ENCODE data around the gene HOXC12.
A peak's percentile ranks its signal among the peaks of the same experiment; 100 is the strongest.

HOXC12 gene

DNA sequence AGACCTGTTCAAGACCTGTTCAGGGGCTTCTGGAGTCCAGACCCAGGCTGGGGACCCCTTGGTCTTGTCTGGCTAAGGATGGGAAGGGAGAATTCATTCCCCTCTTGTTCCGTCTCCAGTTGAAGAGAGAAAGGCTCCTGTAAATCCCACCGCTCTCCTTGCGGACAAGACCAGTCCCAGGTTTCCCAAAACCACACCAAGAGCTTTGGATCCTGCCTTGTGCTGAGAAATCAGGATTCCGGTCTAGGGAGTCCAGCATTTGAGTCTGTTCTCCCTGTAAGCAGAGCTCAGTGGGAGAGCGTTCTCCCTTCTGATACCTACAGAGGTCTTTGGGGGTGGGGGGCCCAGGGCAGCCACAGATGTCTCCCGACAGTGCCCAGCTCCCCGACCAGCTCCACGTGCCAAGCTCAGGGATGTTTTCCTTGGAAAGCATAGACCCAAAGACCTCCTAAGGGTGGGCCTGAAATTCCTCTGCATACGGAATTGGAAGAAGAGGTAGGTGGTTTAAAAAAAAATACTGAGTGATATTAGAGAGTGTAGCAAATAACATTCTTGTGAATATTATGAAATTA lies 14.2 kb upstream of the HOXC12 start:
- no peak overlapping the region for H2AFZ ChIP-seq (ENCODE audit: low read length)
- H3K79me2 ChIP-seq (ENCODE audit: low read length) = no peaks in the 10 kb centered on the region
- H4K20me1 ChIP-seq (ENCODE audit: insufficient read depth, low read length) = no peaks in the 10 kb centered on the region
- H3K9me3 ChIP-seq (replicated peaks; ENCODE audit: insufficient read depth, low read length) = no peaks in the 10 kb centered on the region
- no peaks in the 10 kb centered on the region for H3K36me3 ChIP-seq (replicated peaks; ENCODE audit: insufficient read depth, low read length)
- H3K9me2 ChIP-seq (replicated peaks; ENCODE audit: insufficient read depth, low read length) = no peaks in the 10 kb centered on the region
- DNase-seq = no peak
- H3K4me2 ChIP-seq (ENCODE audit: low read depth, low read length) = no peak overlapping the region
- H3K27ac ChIP-seq (ENCODE audit: low read length) = no peak overlapping the region
- TF ChIP-seq EZH2 (optimal IDR thresholded peaks at IDR 0.05; ENCODE audit: low read depth, low read length) = no peak
- TF ChIP-seq EZH2phosphoT487 (IDR thresholded peaks at IDR 0.05; ENCODE audit: low read length) = peak; percentile 58; the same call in 1 of the 2 replicates
- H3K4me3 ChIP-seq (ENCODE audit: low read length) = no peak overlapping the region
- H3K4me1 ChIP-seq (ENCODE audit: low read length) = no peaks in the 10 kb centered on the region
- no peak overlapping the region for H3K9ac ChIP-seq (ENCODE audit: low read length)
- peaks cover 94% of the 10 kb centered on the region for H3K27me3 ChIP-seq (replicated peaks; ENCODE audit: insufficient read depth, low read length)
- no peaks in the 10 kb centered on the region for H3F3A ChIP-seq (ENCODE audit: insufficient read depth, low read length)

DNA sequence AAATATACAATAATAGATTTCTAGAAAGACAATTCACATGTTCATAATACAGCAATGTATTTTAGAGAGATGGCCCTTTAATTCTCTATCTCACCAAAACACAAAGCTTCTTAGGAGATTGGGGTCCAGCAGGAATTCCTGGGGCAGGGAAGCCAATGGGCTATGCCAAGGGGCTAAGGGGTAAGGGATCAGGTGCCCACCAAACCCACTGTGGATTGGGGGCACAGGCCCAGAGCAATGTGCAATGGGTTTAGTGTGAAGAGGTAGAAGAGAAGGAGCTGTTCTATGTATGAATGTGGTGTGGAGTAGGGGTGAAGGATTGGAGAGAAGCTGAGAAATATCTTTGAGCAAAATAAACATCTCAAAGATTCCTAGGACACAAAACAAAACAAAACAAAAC lies 13.5 kb upstream of the HOXC12 start:
- no peaks in the 10 kb centered on the region for H3K9me2 ChIP-seq (replicated peaks; ENCODE audit: insufficient read depth, low read length)
- H3K9me3 ChIP-seq (replicated peaks; ENCODE audit: insufficient read depth, low read length) = no peaks in the 10 kb centered on the region
- H3K27me3 ChIP-seq (replicated peaks; ENCODE audit: insufficient read depth, low read length) = peaks cover 94% of the 10 kb centered on the region
- H2AFZ ChIP-seq (ENCODE audit: low read length) = no peak overlapping the region
- no peaks in the 10 kb centered on the region for H3K79me2 ChIP-seq (ENCODE audit: low read length)
- H3K4me1 ChIP-seq (ENCODE audit: low read length) = no peaks in the 10 kb centered on the region
- no peaks in the 10 kb centered on the region for H3F3A ChIP-seq (ENCODE audit: insufficient read depth, low read length)
- H4K20me1 ChIP-seq (ENCODE audit: insufficient read depth, low read length) = no peaks in the 10 kb centered on the region
- no peak overlapping the region for H3K27ac ChIP-seq (ENCODE audit: low read length)
- no peak overlapping the region for H3K4me2 ChIP-seq (ENCODE audit: low read depth, low read length)
- no peak for DNase-seq
- H3K36me3 ChIP-seq (replicated peaks; ENCODE audit: insufficient read depth, low read length) = no peaks in the 10 kb centered on the region
- TF ChIP-seq EZH2 (optimal IDR thresholded peaks at IDR 0.05; ENCODE audit: low read depth, low read length) (no peak), EZH2phosphoT487 (IDR thresholded peaks at IDR 0.05; ENCODE audit: low read length) (no peak), CTCF (IDR thresholded peaks at IDR 0.05; ENCODE audit: low read length) (no peak)
- no peak overlapping the region for H3K9ac ChIP-seq (ENCODE audit: low read length)
- H3K4me3 ChIP-seq (ENCODE audit: low read length) = no peak overlapping the region

DNA sequence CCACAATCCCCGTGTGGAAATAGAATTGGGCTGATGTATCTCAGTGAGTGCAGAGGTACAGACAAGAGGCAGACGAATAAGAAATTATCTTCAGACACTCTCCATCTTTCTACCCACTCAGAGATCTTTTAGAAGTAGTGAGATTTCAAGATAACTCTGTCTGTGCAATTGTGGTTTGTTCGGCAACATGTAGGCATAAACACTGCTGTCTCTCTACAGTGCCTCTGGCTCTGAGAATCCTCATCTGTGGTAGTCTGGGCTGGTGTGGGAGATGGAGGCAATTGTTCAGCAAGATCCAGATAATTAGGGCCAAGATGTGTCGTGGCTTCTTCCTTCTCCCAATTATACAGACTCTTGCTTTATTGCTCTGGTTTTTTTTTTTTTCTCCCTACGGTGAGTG lies 13.0 kb upstream of the HOXC12 start:
- TF ChIP-seq CTCF (IDR thresholded peaks at IDR 0.05; ENCODE audit: low read length) (no peak), EZH2 (optimal IDR thresholded peaks at IDR 0.05; ENCODE audit: low read depth, low read length) (no peak), EZH2phosphoT487 (IDR thresholded peaks at IDR 0.05; ENCODE audit: low read length) (no peak)
- no peaks in the 10 kb centered on the region for H4K20me1 ChIP-seq (ENCODE audit: insufficient read depth, low read length)
- peaks cover 94% of the 10 kb centered on the region for H3K27me3 ChIP-seq (replicated peaks; ENCODE audit: insufficient read depth, low read length)
- H3K27ac ChIP-seq (ENCODE audit: low read length) = no peak overlapping the region
- H3K36me3 ChIP-seq (replicated peaks; ENCODE audit: insufficient read depth, low read length) = no peaks in the 10 kb centered on the region
- no peak overlapping the region for H2AFZ ChIP-seq (ENCODE audit: low read length)
- H3K9me2 ChIP-seq (replicated peaks; ENCODE audit: insufficient read depth, low read length) = no peaks in the 10 kb centered on the region
- no peak for DNase-seq
- no peak overlapping the region for H3K4me3 ChIP-seq (ENCODE audit: low read length)
- no peak overlapping the region for H3K9ac ChIP-seq (ENCODE audit: low read length)
- no peaks in the 10 kb centered on the region for H3K4me1 ChIP-seq (ENCODE audit: low read length)
- no peaks in the 10 kb centered on the region for H3K9me3 ChIP-seq (replicated peaks; ENCODE audit: insufficient read depth, low read length)
- no peak overlapping the region for H3K4me2 ChIP-seq (ENCODE audit: low read depth, low read length)
- H3K79me2 ChIP-seq (ENCODE audit: low read length) = no peaks in the 10 kb centered on the region
- H3F3A ChIP-seq (ENCODE audit: insufficient read depth, low read length) = no peaks in the 10 kb centered on the region

GRCh38 chr12:53942467-53942997 lies 12.2 kb upstream of the HOXC12 start:
- Histone ChIP-seq H3K9me2 (replicated peaks; ENCODE audit: insufficient read depth, low read length) (no peaks in the 10 kb centered on the region), H3K27ac (ENCODE audit: low read length) (no peak overlapping the region), H3F3A (ENCODE audit: insufficient read depth, low read length) (no peaks in the 10 kb centered on the region), H3K9me3 (replicated peaks; ENCODE audit: insufficient read depth, low read length) (no peaks in the 10 kb centered on the region), H3K9ac (ENCODE audit: low read length) (no peak overlapping the region), H3K79me2 (ENCODE audit: low read length) (no peaks in the 10 kb centered on the region), H3K27me3 (replicated peaks; ENCODE audit: insufficient read depth, low read length) (peaks cover 94% of the 10 kb centered on the region), H2AFZ (ENCODE audit: low read length) (no peak overlapping the region), H3K4me1 (ENCODE audit: low read length) (no peaks in the 10 kb centered on the region), H3K4me2 (ENCODE audit: low read depth, low read length) (no peak overlapping the region), H3K4me3 (ENCODE audit: low read length) (no peak overlapping the region), H3K36me3 (replicated peaks; ENCODE audit: insufficient read depth, low read length) (no peaks in the 10 kb centered on the region), H4K20me1 (ENCODE audit: insufficient read depth, low read length) (no peaks in the 10 kb centered on the region)
- DNase-seq = no peak
- TF ChIP-seq EZH2phosphoT487 (IDR thresholded peaks at IDR 0.05; ENCODE audit: low read length) = no peak

All from MM.1S (cell line).